Measurements from ENCODE around the gene FBXL14. TPM values are rescaled to one million over a fixed set of nuclear protein-coding genes. Genes with fewer than 3 reads are reported as not detected.

FBXL14 gene
- total and polyA plus RNA-seq, 4 donors = 0.67 to 7.5 (median 4.9) TPM

- Histone ChIP-seq H3K27me3 (ENCODE audit: control insufficient read depth in 4 of 4, insufficient read depth in 4 of 4, low read length in 3 of 4) (no peaks in the 10 kb centered on the region), H3K4me1 (ENCODE audit: control insufficient read depth in 4 of 4, insufficient read depth in 4 of 4, low read length in 3 of 4) (peaks cover 0 to 4% (median 2%) of the 10 kb centered on the region in 4 donors), H3K27ac (ENCODE audit: low read depth in 1 of 2, low read length in 2 of 2) (no peak overlapping the region), H3K4me3 (ENCODE audit: low read depth in 1 of 3, low read length in 3 of 3) (peak overlapping the region in 1 of 3 donors; percentile 9), H3K36me3 (ENCODE audit: control insufficient read depth in 4 of 4, insufficient read depth in 3 of 4, low read depth in 1 of 4, low read length in 3 of 4) (no peaks in the 10 kb centered on the region), H3K9me3 (ENCODE audit: control insufficient read depth in 4 of 4, low read length in 3 of 4) (no peaks in the 10 kb centered on the region), H3K9ac (ENCODE audit: low read depth in 1 of 2, low read length in 2 of 2) (no peak overlapping the region)
- DNase-seq (ENCODE audit: low spot score) = peak; percentile 68
- TF ChIP-seq EGR1 (IDR thresholded peaks at IDR 0.05; ENCODE audit: low read depth in 2 of 2) (no peak), CTCF (IDR thresholded peaks at IDR 0.05; ENCODE audit: low read depth, low read length, missing input control) (peak; percentile 90), RAD21 (IDR thresholded peaks at IDR 0.05) (peak; percentile 96 to 97), TAF1 (conservative IDR thresholded peaks at IDR 0.05) (no peak)
- WGBS = under 1% methylated on average over 6 of the region's 6 CpGs
Observed at GRCh38 chr12:1583421-1584078, 10.8 kb downstream of the FBXL14 start.

- 89% methylated on average over 4 of the region's 4 CpGs for WGBS
- TF ChIP-seq CTCF (IDR thresholded peaks at IDR 0.05; ENCODE audit: low read depth, low read length, missing input control) (no peak), RXRA (IDR thresholded peaks at IDR 0.05) (no peak), NR2F2 (IDR thresholded peaks at IDR 0.05) (no peak), REST (IDR thresholded peaks at IDR 0.05) (no peak), SP1 (IDR thresholded peaks at IDR 0.05) (no peak), YY1 (IDR thresholded peaks at IDR 0.05) (no peak), RAD21 (IDR thresholded peaks at IDR 0.05) (no peak), FOXA2 (IDR thresholded peaks at IDR 0.05) (no peak), ATF3 (IDR thresholded peaks at IDR 0.05) (no peak)
- no peak overlapping the region for H3K27ac ChIP-seq (ENCODE audit: low read depth in 1 of 2, low read length in 2 of 2)
- H3K4me1 ChIP-seq (ENCODE audit: control insufficient read depth in 4 of 4, insufficient read depth in 4 of 4, low read length in 3 of 4) = peaks cover 0 to 4% (median 1%) of the 10 kb centered on the region in 4 donors
- no peak overlapping the region for H3K9ac ChIP-seq (ENCODE audit: low read depth in 1 of 2, low read length in 2 of 2)
- H3K9me3 ChIP-seq (ENCODE audit: control insufficient read depth in 4 of 4, low read length in 3 of 4) = no peaks in the 10 kb centered on the region
- H3K27me3 ChIP-seq (ENCODE audit: control insufficient read depth in 4 of 4, insufficient read depth in 4 of 4, low read length in 3 of 4) = no peaks in the 10 kb centered on the region
- no peaks in the 10 kb centered on the region for H3K36me3 ChIP-seq (ENCODE audit: control insufficient read depth in 4 of 4, insufficient read depth in 3 of 4, low read depth in 1 of 4, low read length in 3 of 4)
- H3K4me3 ChIP-seq (ENCODE audit: low read depth in 1 of 3, low read length in 3 of 3) = no peak overlapping the region
- DNase-seq (ENCODE audit: low spot score) = no peak
Observed at GRCh38 chr12:1582709-1583050, 11.7 kb downstream of the FBXL14 start.
